Measurements from ENCODE around the gene HSD17B7.
A peak's percentile ranks its signal among the peaks of the same experiment; 100 is the strongest.
"Not testable (repeated sequence)": the region's sequence is repeated elsewhere in the genome, so short reads cannot be mapped to it uniquely, and the experiment has no call there.

HSD17B7 gene

DNA sequence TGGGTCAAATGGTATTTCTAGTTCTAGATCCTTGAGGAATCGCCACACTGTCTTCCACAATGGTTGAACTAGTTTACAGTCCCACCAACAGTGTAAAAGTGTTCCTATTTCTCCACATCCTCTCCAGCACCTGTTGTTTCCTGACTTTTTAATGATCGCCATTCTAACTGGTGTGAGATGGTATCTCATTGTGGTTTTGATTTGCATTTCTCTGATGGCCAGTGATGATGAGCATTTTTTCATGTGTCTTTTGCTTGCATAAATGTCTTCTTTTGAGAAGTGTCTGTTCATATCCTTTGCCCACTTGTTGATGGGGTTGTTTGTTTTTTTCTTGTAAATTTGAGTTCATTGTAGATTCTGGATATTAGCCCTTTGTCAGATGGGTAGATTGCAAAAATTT is 17.0 kb downstream of the HSD17B7 start:
- not testable (repeated sequence) for DNase-seq (ENCODE audit: low read depth)

DNA sequence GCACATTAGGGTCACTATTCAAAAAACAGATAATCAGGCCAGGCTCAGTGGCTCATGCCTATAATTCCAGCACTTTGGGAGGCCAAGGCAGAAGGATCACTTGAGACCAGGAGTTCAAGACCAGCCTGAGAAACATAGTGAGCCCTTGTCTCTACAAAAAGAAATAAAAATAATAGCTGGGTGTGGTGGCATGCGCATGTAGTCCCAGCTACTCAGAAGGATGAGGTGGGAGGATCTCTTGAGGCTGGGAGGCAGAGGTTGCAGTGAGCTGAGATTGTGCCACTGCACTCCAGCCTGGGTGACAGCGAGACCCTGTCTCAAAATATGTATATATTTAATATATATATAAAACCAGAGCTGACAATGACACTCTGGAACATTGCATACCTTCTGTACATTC is 21.9 kb downstream of the HSD17B7 start:
- not testable (repeated sequence) for DNase-seq (ENCODE audit: low read depth)

DNA sequence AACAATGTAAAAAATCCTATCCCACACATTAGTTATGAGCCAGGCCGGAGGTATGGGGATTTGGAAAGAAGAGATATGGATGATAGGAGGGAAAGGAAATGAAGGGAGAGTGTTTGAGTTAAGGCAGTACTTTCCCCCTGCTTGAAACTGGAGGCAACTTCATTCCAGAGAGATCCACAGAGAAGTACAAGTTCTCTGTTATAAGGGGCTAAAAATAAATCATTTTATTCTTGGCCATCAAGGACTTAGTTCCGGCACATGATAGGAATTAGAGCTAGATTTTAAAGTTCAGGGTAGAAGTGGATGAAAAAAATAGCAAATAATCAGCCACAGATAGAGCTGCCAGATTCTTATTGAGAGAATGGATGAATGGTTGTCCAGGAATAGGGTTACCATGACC is 27.6 kb downstream of the HSD17B7 start:
- DNase-seq (ENCODE audit: low read depth), result not testable (repeated sequence)

DNA sequence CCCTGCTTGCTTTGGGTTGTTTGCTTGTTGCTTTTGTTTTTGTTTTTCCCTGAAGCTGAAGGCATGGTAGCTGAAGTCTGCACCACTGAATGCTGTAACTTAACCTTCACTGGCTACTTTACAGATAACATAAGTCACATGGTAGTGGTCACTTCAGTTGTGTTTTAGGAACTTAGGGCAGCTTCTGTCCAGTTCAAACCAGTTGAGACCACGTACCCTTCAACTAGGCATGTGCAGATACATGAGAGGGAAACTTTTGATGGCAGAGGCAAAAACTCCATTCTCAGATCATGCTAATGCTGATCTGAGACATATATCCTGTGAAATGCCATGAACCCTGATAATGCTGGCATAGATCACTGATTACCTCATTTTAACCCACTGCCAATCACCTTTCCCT is 28.2 kb downstream of the HSD17B7 start:
- not testable (repeated sequence) for DNase-seq (ENCODE audit: low read depth)

DNA sequence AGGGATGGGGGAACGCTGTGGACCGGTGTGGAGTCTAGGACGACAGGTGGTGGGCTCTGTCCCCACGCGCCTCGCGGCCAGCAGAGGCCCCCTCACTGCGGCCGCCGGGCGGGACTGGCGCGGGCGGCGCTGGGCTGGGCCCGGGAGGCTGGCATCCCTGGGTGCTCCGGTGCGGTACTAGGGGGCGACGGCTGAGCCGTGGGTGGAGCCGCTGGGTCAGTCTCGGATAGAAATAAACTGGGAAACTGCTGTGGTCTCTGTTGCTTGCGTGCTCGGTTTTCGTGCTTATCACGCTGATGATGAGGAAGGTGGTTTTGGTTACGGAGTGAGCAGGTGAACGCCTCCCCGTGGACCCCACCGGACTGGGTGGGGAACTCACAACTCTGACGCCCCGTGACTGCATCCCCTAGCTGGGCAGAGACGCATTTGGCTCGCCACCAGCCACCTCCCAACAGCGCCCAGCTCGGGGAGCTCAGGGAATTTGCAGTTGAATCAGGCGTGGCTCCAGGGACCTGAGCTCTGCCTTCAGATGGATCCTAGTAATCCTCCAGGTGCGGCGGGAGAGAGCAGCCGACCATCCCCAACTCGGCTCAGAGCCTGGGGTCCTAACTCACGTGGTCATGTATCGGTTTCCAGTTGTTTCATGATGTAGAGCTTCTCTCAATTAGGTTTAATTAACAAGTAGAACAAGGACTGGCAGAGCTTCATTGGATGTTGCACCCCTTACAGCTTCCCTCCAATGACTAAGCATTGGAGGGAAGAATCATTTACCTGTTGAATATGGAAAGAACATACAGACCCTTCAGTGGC is 32.1 kb downstream of the HSD17B7 start:
- no peak for DNase-seq (ENCODE audit: low read depth)

DNA sequence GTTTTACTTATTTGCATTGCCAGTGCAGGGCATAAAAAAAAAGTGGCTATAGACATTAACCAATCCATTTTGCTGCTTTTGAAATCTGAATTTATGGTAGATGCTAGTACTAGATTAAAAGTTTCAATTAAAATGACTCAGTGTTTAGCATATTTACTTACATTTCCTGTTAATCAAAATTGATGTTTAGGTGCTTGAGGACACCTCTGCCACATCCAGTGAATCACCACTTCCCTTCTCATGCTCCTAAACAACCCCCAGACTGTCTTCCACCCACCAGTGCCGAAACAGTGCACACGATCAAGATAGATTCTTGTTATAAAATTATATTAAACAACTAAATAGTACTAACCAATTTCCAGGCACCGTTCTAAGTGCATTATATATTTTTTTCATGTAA is 32.7 kb downstream of the HSD17B7 start:
- no peak for DNase-seq (ENCODE audit: low read depth)

DNA sequence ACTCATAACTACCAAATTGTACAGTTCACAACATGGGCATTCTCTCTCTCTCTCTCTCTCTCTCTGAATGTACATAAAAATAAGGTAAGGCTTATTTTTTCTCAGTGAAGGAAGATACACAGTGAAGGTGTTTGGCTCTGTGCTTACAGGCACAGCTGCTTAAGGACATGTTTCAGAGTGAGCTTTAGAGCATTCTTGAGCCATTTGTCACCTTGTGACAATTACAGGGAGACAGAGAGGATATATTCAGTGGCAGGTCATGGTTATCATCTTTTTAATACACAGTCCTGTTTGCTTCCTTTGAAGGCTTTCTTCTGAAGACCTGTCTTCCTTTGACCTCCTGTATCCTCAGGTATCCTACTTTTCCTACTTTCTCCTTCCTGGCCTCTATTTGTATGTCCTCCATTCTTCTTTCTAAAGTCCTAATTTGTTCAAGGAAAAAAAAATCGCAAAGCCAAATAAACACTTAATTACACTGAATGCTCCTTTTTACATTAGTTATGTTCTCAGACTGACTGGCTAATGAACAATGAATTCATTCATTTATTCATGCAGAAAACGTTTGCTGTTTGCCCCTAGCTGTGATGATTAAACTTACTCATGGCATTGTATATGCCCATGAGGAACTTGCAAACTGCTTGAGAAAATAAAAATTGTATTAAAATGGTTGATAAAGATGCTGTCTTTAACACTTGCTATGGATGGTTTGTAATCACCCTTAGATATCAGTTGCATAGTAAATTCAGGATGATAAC is 33.4 kb downstream of the HSD17B7 start:
- DNase-seq (ENCODE audit: low read depth), result no peak

DNA sequence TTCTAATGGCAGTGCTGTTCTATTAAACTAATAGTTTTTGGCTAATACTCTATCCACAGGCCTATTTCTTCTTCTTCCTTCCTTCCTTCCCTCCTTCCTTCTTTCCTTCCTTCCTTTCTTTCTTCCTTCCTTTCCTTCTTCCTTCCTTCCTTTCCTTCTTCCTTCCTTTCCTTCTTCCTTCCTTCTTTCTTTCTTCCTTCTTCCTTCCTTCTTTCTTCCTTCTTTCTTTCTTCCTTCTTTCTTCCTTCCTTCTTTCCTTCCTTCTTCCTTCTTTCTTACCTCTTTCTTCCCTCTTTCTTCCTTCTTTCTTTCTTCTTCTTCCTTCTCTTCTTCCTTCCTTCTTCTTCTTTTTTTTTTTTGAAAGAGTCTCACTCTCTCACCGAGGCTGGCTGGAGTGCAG is 38.8 kb downstream of the HSD17B7 start:
- DNase-seq (ENCODE audit: low read depth), result no peak

DNA sequence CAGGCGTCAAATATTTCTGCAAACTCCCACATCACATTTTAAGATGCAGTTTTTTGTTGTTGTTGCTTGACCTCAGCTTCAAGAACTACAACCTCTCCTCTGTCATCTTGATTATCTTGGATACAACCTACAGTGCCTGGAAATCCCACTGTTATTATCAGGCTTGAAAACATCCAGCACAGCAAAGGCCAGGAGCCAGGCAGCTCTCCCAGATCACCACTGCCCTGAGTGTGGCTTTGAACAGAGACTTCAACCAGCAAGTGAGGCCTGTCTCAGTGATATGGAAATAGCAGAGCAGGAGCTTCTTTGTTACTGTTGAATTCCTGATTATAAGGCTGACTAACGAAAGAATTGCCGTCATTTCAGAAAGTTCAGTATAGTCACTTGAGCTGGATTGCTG is 42.0 kb downstream of the HSD17B7 start:
- DNase-seq (ENCODE audit: low read depth), result no peak

DNA sequence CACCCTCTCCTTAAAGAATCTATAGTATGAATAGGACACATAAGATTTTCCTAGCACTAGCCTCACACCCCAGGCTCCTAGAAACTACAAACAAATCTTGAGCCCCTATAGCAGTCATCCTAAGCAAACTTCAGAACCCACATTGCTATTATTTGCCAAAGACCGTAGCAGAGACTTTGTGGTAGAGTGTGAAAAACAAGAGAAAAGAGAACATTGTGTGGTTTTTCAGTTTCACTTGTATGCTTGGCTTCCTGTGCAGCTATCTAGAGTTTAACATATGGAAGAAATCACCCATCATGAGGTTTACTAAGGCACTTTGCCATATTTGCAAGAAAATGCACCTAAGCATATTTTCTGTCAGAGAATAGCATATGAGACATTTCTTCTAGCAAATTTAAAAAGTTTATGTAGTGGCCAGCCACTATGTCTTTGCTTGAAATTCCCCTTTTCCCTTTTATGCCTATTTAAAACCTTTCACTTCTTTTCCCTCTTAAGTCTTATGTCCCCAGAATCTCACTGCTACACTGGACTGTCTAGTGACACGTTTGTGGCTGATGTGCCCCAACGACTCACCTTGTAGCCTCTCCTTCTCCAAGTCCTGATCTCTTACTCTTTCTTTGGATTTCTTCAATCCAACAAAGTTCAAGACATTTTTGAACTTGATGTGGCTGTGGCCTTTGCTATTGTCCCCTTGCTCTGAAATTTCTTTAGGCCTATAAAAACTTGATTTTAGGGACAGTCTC is 44.8 kb downstream of the HSD17B7 start:
- DNase-seq (ENCODE audit: low read depth), result no peak

DNA sequence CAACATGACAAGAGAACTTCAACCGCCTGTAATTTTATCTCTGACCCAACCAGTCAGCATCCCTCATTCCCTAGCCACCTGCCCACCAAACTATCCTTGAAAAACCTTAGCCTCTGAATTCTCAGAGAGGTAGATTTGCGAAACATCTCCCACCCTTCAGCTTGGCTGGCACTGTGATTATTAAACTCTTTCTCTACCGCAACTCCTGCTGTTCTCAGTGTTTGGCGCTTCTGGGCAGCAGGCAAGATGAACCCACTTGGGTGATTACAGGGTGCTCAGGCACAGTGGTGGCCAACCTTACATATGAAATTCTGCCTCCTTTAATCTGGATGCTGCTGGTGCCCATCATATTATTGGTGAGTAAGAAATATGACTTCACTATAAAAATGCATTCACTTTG is 48.4 kb downstream of the HSD17B7 start:
- DNase-seq (ENCODE audit: low read depth), result no peak

DNA sequence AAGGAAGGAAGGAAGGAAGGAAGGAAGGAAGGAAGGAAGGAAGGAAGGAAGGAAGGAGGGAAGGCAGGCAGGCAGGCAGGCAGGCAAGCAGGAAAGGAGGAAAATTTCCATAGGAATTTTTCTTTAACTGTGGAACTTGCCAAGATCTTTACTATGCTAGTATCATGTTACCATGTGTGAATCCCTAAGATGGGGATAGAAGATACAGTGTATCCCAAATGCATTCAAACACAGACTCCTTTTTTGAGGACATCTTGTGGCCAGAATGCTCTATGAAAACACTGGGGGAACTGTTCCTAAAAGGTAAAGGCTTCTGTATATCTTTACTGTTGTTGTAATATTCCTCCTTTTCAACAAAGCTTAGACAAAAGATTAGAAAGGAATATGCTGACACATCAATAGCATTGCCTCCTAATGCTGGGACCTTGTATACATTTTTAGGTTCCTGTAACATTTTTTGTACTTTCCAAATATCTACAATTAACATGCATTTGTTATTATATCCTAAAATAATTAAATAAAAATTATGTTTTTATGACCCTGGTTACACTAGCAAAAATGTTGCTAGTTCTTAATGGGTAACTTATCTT is 49.8 kb downstream of the HSD17B7 start:
- no peak for DNase-seq (ENCODE audit: low read depth)

DNA sequence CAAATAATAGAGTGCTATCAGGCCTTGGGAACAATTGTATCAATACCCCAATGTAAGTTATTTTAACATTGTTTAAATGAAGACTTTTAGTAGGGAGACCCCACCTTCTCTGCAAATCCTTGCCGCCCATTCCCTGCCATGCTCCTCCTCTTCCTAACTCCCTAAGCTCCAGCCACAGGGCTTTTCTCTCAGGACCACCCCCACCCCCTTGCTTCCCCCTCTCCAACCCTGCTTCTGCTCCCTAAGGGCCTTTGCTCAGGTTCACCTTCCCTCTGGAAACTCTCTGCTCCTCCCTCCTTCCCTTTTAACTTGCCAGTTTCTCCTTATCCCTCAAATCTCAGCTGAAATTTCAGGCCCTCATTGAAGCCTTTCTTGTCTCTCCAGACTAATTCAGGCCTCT is 53.7 kb downstream of the HSD17B7 start:
- no peak for DNase-seq (ENCODE audit: low read depth)

DNA sequence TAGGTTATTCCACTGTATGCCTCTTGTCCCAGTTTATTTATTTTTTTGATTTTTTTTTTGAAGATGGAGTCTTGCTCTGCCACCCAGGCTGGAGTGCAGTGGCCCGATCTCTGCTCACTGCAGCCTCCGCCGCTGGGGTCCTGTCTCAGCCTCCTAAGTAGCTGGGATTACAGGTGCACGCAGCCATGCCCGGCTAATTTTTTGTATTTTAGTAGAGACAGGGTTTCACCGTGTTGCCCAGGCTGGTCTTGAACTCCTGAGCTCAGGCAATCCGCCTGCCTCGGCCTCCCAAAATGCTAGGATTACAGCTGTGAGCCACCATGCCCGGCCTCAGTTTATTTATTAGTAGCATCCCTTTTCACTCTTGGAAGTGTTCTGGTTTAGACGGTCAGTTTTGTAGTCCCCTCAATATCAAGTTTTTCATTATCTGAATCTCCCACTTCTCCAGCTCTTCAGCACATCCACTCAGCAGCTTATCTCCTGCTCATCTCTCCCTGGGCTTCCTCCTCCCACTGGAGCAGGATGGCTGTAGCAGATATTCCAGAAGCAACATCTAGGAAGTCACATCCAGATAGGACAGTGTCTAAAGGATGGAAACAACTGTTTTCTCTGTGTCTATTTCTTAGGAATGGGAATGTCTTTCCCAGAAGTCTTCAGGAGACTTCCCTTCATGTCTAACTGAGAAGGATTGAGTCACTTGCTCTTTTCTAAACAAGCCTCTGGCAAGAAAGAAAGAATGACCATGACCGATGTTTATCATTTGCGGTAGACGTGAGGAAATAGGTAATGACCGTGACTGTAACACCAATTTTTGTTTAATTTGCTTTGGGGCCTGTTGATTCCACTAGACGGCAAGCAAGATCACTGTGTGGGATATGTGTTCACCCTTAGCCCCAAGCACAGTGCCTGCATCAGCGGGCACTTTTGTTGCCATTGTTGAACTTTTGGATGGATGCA is 56.0 kb downstream of the HSD17B7 start:
- DNase-seq (ENCODE audit: low read depth), result no peak

DNA sequence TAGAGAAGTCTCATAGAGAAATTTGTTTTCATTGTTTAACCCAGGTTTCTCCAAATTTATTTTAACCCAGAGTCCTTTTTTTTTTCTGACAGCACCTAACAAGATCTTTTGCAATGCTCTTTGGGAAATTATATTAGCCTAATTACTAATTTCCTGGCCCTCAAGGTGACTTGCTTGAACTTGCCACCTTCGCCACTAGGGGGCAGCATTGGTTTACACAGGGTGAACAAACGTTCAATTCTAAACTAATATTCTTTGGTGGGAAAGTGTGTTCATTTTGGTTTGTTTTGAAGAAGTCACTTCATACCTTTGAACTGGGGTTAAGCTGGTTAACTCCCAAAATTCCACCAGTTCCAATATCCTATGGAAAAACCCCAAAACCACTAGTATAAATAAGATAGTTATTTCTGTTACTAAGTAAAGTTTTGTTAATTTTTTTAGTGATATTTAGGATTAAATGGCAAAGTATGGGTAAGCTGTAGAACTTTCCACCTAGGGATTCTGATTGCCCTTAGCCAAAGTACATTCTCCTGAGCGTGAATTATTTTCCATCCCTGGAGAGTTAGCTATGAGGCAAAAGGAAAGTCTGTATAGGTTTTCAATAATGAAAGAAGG is 57.4 kb downstream of the HSD17B7 start:
- no peak for DNase-seq (ENCODE audit: low read depth)

DNA sequence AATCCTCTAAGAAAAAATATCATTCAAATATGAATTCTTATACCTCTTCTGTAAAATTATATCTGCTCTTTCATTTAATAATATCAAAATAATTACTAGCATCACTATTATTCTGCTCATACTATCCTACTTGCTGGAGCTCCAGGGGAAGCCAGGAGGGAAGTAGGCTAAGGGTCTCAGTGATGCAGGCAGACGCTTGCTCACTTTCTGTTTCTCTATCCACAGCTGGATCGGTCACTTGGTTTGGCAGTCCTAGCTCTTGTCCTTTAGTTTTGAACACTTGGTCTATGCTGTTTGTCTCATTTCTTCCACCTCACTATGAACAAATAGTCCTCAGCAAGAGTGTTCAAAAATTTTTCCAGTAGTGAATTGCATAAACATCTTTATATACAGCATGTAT is 59.2 kb downstream of the HSD17B7 start:
- no peak for DNase-seq (ENCODE audit: low read depth)

DNA sequence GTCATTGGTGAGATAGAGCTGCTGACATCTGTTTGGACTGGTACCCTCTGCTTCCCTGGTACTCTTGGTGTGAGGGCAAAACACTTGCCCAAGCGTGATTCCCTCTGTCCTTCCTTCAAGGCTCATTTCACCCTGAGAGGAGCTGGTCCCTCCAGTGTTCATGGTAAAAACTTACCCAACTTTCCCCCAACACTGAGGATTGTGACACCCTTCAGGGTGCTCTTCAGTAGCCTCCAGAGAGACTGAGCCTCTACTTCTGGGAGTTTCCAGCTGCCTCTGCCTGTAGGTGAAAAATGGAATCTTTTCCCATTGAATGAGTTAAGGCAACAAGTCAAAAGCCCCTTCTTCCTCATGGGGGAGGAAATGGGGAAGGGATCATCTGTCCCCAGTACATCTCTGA is 60.8 kb downstream of the HSD17B7 start:
- no peak for DNase-seq (ENCODE audit: low read depth)

DNA sequence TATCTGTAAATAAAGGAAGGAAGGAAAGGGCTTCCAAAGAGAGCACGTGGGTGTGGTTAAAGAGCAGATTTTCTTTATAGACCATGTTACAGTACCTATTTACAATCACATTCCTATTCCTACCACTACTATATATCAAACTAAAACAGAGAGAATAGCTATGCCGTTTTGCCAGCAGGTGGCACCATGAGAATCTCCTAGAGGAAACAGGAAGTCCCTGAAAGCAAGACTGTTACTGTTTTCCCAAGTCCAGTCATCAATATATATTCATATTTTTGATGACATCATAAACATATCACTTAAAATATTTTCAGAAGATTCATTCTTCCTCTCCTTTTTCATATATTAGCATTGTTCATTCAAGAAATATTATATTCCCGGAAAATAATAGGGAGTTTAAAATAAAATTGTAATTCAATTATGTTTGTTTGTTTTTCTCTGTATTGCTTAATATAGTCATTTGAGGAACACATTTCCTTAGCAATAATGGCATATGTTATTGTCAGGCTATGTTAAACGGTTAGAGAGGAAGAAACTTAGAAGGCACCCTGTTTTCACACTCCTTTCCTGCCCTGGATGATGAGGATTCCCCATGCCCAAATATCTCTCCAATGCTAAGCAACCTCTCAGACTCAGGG is 63.9 kb downstream of the HSD17B7 start:
- peak; percentile 61 for DNase-seq (ENCODE audit: low read depth)

DNA sequence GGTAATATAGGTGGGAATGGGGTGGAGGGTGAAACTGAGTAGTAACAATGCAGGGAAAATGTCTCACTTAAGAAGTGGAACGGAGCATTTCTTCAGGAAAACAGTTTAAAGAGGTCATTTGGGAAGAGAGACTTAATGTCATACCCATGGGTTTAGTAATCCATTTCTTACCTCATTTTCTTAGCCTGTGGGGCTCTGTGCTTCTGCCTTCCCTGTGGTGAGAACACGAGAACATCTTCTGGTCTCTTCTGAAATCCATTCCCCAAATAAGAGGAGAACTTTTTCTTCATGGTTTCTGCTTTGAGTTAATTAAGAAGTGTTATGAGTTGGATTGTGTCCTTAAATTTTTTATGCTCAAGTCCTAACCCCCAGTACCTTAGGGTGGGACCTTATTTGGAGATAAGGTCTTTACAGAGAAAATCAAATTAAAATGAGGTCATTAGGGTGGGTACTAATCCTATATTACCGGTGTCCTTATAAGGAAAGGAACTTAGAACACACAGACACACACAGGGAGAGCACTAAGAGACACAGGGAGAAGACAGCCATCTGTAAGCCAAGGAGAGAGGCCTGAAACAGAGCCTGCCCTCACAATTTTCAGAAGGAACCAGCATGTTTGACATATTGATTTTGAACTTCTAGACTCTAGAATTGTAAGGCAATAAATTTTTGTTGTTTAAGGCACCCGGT is 65.1 kb downstream of the HSD17B7 start:
- no peak for DNase-seq (ENCODE audit: low read depth)

DNA sequence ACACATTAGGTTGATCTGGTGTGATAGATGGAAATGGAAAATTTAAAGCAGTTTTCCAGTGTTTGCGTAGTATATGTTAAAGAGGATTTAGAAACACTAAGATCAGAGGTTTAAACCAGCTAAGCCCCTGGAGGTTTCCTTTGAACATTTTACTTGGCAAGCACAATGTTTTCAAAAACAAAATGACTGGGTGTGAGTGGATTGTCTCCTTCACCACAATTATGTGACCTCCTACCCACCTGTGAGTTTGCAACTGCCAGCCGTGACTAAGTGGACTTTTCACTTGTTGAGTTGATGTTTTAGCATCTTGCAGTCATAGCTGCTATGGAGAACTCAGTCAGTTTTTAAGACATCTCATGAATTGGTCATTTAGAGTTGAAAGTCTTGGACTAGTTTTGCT is 65.8 kb downstream of the HSD17B7 start:
- DNase-seq (ENCODE audit: low read depth), result peak; percentile 89

Measured in HS-5 (cell line).